Measurements from ENCODE around the gene SHB.

DNA sequence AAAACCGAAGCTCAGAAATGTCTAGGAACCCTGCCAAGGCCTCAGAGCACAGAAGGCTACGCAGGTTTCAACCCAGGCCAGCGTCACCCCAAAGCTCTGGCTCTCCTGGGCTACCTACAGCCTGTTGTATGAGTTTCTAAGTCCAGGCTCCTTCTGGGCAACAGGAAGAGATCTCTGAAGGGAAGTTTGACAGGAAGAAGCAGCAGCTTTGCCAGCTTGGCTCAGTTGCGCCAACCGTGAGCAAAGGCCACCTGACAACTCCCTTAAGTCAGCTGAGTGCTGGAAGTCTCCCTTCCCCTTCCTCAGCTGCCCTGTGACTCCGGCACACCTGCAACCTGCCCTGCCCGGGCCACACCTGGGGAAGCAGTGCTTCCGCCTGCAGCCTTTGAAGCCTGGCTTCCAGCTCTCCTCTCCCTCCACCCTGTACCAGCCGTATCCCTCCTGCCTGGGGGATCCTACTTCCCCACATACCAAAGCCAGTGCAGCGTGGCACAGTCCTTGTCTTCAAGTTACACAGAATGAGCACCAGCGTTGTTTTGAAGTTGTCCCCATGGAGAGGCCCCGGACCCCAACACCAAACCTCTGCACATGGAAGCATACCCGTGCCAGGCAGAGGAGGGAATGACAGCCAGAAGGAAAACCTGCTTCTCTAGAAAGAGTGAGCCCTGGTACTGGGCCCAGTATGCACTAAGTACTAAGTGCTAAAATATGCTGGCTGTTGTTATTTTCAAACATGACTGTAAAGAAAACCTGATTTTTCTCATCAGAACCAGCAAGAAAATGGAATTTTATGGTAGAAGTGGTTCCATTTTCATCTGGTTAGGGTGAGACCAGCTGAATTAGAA, 36.5 kb downstream of the SHB start:
- TF ChIP-seq, protein P1, sequence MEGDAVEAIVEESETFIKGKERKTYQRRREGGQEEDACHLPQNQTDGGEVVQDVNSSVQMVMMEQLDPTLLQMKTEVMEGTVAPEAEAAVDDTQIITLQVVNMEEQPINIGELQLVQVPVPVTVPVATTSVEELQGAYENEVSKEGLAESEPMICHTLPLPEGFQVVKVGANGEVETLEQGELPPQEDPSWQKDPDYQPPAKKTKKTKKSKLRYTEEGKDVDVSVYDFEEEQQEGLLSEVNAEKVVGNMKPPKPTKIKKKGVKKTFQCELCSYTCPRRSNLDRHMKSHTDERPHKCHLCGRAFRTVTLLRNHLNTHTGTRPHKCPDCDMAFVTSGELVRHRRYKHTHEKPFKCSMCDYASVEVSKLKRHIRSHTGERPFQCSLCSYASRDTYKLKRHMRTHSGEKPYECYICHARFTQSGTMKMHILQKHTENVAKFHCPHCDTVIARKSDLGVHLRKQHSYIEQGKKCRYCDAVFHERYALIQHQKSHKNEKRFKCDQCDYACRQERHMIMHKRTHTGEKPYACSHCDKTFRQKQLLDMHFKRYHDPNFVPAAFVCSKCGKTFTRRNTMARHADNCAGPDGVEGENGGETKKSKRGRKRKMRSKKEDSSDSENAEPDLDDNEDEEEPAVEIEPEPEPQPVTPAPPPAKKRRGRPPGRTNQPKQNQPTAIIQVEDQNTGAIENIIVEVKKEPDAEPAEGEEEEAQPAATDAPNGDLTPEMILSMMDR (IDR thresholded peaks at IDR 0.05) = no peak
- TF ChIP-seq POLR2AphosphoS5 (IDR thresholded peaks at IDR 0.05; ENCODE audit: insufficient read depth in 1 of 2, low read depth in 1 of 2) (peak; percentile 72 to 76), POLR2A (IDR thresholded peaks at IDR 0.05) (no peak)
